HG03280 (cell line): ENCODE data around the gene LRFN3.
"Not testable (repeated sequence)": the region's sequence is repeated elsewhere in the genome, so short reads cannot be mapped to it uniquely, and the experiment has no call there.

Source experiments
- ATAC-seq: cut with Tn5 transposase; IDR thresholded peaks from one replicate; pipeline ENCODE4 v1.9.1; 2021; ENCODE audit warnings: mild to moderate bottlenecking, moderate library complexity; ENCODE audit not compliant: unreplicated experiment

LRFN3 gene

GRCh38 chr19:35904311-35905068 lies 31.7 kb upstream of the LRFN3 start:
- ATAC-seq = no peak

DNA sequence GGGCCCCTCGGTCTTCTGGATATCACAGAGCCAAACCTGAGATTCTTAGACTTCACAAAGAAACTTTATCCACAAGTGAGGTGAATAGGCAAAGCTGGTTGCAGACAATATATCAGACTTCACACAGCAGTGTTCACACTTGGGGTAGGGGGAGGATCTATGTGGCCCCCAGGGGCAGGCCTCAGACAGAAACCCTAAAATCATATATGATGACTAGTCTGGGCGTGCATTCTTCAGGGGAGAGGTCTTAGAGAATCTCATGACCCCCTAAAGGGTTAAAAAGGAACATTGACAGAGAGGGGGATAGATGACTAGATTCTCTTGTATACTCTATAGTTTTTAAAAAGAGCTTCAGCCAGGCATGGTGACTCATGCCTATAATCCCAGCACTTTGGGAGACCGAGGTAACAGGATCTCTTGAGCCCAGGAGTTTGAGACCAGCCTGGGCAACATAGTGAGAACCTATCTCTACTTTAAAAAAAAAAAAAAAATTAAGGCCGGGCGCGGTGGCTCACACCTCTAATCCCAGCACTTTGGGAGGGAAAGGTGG lies 30.9 kb upstream of the LRFN3 start:
- no peak for ATAC-seq

- ATAC-seq = no peak
Observed at GRCh38 chr19:35907377-35907745, 28.8 kb upstream of the LRFN3 start.

DNA sequence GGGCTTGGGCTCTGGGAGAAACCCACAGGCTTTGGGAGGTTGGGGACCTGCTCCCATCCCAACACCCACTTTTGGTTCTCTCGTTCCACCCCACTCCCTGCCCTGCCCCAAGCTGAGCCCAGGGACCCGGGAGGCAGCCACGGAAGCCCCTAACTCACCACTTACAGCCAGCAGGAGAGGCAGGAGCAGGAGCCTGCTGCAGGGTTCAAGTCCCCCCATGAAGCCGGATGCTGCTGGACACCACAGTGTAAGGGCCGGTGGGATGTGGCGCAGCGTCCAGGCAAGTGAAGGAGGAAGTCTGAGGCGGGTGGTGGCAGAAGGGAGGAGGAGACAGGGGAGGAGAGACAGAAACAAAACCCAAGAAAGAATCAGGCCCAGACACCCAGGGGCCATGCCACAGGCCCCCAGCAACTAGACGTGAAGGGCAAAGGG lies 28.1 kb upstream of the LRFN3 start, which contains the start of gene TYROBP:
Gene TYROBP, minus strand, starts transcription at position 286 of the 432 bp plus-strand sequence. Its CDS starts 67 bp downstream, at position 219.
- ATAC-seq = no peak

GRCh38 chr19:35908973-35909683 lies 27.0 kb upstream of the LRFN3 start:
- no peak for ATAC-seq

GRCh38 chr19:35909684-35910035 lies 26.5 kb upstream of the LRFN3 start:
- no peak for ATAC-seq

DNA sequence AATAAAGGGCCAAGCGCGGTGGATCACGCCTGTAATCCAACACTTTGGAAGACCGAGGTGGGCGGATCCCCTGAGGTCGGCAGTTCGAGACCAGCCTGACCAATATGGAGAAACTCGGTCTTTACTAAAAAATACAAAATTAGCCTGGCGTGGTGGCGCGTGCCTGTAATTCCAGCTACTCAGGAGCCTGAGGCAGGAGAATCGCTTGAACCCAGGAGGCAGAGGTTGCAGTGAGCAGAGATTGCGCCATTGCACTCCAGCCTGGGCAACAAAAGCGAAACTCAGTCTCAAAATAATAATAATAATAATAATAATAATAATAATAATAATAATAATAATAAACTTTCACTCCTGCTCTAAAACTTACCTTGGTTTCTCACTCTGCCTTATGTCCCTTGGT lies 25.8 kb upstream of the LRFN3 start:
- not testable (repeated sequence) for ATAC-seq

GRCh38 chr19:35911173-35911572 lies 25.0 kb upstream of the LRFN3 start:
- no peak for ATAC-seq

DNA sequence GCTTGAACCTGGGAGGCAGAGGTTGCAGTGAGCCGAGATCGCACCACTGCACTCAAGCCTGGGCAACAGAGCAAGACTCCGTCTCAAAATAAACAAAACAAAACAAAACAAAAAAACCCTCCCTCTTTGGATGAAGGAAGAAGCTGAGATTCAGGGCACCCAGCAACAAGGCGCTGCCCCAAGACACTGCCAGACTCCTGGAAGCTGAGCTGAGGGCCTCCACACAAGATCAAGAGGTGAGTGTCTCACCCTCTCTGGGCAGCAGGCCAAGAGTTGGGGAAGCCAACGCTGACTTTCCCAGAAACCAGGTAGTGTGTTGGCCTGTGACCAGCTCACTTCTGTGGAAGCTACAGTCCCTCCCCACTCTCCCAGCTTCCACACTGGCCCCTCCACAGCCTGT lies 24.4 kb upstream of the LRFN3 start:
- no peak for ATAC-seq

- ATAC-seq = no peak
Observed at GRCh38 chr19:35913589-35913988, 22.6 kb upstream of the LRFN3 start.

GRCh38 chr19:35915443-35915842 lies 20.7 kb upstream of the LRFN3 start:
- ATAC-seq = no peak

DNA sequence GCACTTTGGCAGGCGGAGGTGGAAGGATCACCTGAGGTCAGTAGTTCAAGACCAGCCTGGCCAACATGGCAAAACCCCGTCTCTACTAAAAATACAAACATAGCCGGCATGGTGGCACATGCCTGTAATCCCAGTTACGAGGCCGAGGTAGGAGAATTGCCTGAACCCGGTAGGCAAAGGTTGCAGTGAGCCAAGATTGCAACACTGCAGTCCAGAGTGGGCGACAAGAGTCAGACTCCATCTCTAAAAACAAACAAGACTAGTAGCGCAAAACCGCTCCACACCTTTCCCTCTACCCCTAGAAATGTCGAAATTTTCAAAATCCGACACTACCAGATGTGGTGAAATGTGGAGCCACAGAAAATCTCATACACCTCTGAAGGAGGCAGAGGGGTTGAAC lies 16.9 kb upstream of the LRFN3 start:
- no peak for ATAC-seq

DNA sequence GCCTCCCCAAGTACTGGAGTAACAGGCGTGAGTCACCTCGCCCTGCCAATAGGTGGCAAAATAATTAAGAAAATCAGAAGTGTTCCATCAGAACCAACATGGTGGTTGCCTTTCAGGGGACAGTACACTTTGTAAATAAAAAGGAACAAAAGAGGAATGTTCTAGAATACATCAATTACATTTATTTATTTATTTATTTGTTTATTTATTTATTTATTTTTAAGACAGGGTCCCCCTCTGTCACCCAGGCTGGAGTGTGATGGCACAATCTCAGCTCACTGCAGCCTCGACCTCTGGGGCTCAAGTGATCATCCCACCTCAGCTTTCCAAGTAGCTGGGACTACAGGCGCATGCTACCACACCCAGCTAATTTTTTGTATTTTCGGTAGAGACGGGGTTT lies 15.2 kb upstream of the LRFN3 start:
- no peak for ATAC-seq

DNA sequence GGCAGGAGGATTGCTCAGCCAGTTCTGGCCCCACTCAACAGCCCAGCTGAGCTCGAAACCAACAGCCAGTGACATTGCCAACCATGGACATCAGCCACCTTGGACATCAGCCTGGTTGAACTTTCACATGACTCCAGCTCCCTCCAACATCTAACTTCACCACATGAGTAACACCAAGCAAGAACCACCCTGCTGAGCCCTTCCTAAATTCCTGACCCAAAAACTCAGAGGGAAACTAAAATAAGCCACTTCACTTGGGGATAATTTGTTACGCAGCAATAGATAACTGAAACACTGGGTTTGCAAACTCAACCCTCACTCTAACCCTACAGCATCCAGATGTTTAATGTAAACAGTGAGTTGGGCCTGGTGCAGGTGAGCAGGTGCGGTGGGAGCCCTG lies 10.7 kb upstream of the LRFN3 start:
- ATAC-seq = no peak

- no peak for ATAC-seq
Observed at GRCh38 chr19:35928507-35928906, 7.7 kb upstream of the LRFN3 start.

DNA sequence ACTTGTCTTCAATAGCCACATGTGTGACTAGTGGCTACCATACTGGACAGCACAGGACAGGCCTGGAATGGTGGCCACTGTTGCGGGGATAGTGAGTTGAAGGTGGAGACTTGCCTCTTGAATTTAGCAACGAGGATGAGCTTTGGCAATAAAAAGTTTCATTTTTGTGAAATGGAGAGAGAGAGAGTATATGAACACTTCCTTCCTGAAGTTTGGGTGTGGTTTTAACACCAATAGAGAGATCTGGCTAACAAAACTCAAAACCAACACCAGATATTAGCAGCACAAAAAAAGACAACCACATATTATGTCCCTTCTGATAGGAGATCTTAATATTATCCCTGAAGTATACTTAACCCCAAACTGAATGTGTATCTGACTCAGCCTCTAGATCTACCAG lies 6.3 kb upstream of the LRFN3 start:
- no peak for ATAC-seq

- ATAC-seq = peak; percentile 97
Observed at GRCh38 chr19:35931161-35931873, 4.9 kb upstream of the LRFN3 start.

DNA sequence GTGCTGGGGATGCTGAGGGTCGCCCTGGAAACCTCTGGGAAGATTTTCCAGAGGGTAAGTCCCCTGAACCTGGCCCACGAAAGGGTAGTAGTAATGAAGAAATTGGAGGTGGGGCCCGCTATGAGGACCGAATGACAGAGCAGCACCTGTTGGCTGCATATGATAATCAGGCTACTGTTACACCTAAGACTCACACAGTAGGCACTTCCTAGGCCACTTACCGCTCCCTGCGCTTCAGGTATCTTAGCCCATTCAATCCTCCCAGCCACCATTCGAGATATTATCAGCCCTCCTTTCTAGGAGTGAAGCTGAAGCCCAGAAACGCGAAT lies 4.3 kb upstream of the LRFN3 start:
- ATAC-seq = no peak

DNA sequence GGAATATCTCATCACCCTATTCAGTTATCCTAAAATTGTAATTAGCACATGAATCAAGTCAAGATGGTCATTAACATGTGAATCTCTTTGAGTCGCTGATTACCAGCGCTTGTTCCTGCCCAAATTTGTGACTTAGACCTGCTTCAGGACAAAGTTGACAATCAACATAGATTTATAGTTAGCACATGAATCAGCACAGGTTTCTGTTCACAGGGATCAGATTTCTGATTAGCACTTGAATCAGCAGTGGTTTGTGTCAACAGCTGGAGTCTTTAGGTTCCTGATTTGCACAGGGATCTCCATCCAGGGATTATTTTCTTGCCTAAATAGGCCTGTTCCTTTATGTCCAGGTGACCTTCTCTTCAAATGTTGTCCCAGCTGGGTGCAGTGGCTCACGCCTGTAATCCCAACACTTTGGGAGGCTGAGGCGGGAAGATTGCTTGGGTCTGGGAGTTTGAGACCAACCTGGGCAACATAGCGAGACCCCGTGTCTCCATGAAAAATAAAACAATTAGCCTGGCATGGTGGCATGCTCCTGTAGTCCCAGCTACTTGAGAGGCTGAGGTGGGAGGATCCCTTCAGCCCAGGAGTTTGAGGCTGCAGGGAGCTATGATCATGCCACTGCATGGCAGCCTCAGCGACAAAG lies 3.8 kb upstream of the LRFN3 start:
- ATAC-seq = no peak

DNA sequence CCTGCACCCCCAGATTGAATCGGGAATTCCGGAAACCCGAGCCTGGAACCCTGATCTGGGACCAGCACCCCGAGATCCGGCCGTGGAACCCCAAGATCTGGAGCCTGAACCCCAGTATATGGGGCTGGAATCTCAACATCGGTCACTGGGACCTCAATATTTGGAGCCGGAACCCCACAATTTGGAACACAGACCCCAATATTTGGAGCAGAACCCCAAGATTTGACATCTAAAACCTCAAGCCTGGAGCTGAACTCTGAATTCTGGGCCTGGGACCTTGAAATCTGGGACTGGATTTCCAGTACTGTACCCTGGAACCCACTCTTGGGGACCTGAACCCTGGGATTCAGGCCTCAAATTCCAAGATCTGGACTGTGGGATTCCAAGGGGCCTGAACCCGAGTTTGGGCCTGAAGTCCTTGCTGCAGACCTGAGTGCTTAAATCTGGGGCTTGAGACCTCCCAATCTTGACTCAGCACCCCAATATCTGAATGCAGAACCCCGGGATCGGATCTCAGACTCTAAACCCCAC lies 629 bp downstream of the LRFN3 start:
- ATAC-seq = no peak
